SU-DHL-6 (cell line): ENCODE results near the gene HSD3B7.

ENCODE experiments used
- H2AFZ ChIP-seq: fragments of 200-600 bp; sonication (generic); 2 replicates; pipeline ENCODE4 v1.6.1; 2014; ENCODE audit warnings: low read depth, mild to moderate bottlenecking, moderate library complexity, mixed read lengths, antibody characterized with exemption, low read length; ENCODE audit not compliant: severe bottlenecking
- H3F3A ChIP-seq: fragments of 200-600 bp; shearing (Covaris generic); 2 replicates; pipeline ENCODE4 v1.6.0; 2016; ENCODE audit warnings: antibody characterized with exemption, mild to moderate bottlenecking; ENCODE audit not compliant: insufficient read depth
- H3K27ac ChIP-seq: fragments of 200-600 bp; sonication (generic); 2 replicates; pipeline ENCODE4 v1.5.1; 2016; ENCODE audit warnings: low read depth, mild to moderate bottlenecking, low read length, moderate library complexity, mixed read lengths
- H3K27me3 ChIP-seq: fragments of 200-600 bp; sonication (generic), shearing (Covaris generic); 2 replicates; pipeline ENCODE4 v1.6.0; 2014; ENCODE audit warnings: mild to moderate bottlenecking, low read length
- H3K36me3 ChIP-seq: fragments of 200-600 bp; sonication (generic); 2 replicates; pipeline ENCODE4 v1.6.1; 2014; ENCODE audit warnings: mild to moderate bottlenecking, low read length, mixed read lengths
- H3K4me2 ChIP-seq: fragments of 300-600, 200-600 bp; shearing (Covaris generic), sonication (generic); 2 replicates; pipeline ENCODE4 v1.6.0; 2014; ENCODE audit warnings: low read length, low read depth, mild to moderate bottlenecking; ENCODE audit not compliant: poor library complexity, severe bottlenecking
- H3K4me3 ChIP-seq: fragments of 200-600 bp; sonication (generic); 2 replicates; pipeline ENCODE4 v1.5.1; 2014; ENCODE audit warnings: antibody characterized with exemption, low read length, mild to moderate bottlenecking, mixed read lengths; ENCODE audit not compliant: insufficient read depth, poor library complexity, severe bottlenecking
- H3K79me2 ChIP-seq: fragments of 200-600 bp; sonication (generic); 2 replicates; pipeline ENCODE4 v1.6.1; 2014; ENCODE audit warnings: mild to moderate bottlenecking, low read length, moderate library complexity; ENCODE audit not compliant: insufficient read depth
- H3K9ac ChIP-seq: fragments of 200-600 bp; sonication (generic); 2 replicates; pipeline ENCODE4 v1.7.0; 2014; ENCODE audit warnings: mild to moderate bottlenecking, low read length
- H3K9me2 ChIP-seq: fragments of 200-600 bp; sonication (generic); replicated peaks from 2 replicates; pipeline ENCODE4 v1.6.1; 2014; ENCODE audit warnings: low read length; ENCODE audit not compliant: insufficient read depth
- H3K9me3 ChIP-seq: fragments of 200-600 bp; sonication (generic); 2 replicates; pipeline ENCODE4 v1.6.1; 2014; ENCODE audit warnings: low read length, mixed read lengths; ENCODE audit not compliant: insufficient read depth
- H4K20me1 ChIP-seq: fragments of 200-600 bp; sonication (generic); 2 replicates; pipeline ENCODE4 v1.6.1; 2014; ENCODE audit warnings: low read depth, mild to moderate bottlenecking, antibody characterized with exemption, low read length, moderate library complexity, mixed read lengths
- EZH2phosphoT487 ChIP-seq: fragments of 200-600 bp; sonication (generic), shearing (Covaris generic); conservative IDR thresholded peaks from 2 replicates; pipeline ENCODE4 v1.6.1; 2018; ENCODE audit warnings: mild to moderate bottlenecking, antibody characterized with exemption, low read length, moderate library complexity, mixed read lengths
- TF ChIP-seq, protein P1 (sequence below): fragments of 200-600 bp; sonication (generic); IDR thresholded peaks from one replicate; pipeline ENCODE4 v1.5.1; 2017; ENCODE audit warnings: antibody characterized with exemption, mild to moderate bottlenecking, low read length, moderate library complexity; ENCODE audit not compliant: insufficient read depth, poor library complexity, severe bottlenecking

The HSD3B7 gene

DNA sequence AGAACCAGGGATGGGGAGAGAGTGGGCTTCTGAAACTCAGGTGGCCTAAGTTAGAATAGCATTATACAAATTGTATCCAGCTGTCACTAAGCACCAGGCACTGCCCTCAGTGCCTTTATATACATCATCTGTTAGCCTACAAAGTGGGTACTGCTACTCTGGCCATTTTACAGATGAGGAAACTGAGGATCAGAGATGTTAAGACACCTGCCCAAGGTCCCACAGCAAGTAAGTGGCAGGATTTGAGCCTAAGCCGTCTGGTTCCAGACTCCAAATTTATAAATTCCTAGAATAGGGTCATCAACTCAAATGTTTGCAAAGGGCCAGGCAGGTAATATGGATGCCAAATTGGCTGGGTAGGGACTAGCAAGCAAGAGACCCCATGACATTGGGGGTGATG, 33.8 kb upstream of the HSD3B7 start:
- H2AFZ ChIP-seq, result no peak overlapping the region
- no peaks in the 10 kb centered on the region for H3K36me3 ChIP-seq
- no peaks in the 10 kb centered on the region for H3K9me3 ChIP-seq
- no peak overlapping the region for H3K27ac ChIP-seq
- H3K4me2 ChIP-seq, result no peak overlapping the region
- no peaks in the 10 kb centered on the region for H3K9me2 ChIP-seq
- no peak for TF ChIP-seq EZH2phosphoT487
- TF ChIP-seq, protein P1, sequence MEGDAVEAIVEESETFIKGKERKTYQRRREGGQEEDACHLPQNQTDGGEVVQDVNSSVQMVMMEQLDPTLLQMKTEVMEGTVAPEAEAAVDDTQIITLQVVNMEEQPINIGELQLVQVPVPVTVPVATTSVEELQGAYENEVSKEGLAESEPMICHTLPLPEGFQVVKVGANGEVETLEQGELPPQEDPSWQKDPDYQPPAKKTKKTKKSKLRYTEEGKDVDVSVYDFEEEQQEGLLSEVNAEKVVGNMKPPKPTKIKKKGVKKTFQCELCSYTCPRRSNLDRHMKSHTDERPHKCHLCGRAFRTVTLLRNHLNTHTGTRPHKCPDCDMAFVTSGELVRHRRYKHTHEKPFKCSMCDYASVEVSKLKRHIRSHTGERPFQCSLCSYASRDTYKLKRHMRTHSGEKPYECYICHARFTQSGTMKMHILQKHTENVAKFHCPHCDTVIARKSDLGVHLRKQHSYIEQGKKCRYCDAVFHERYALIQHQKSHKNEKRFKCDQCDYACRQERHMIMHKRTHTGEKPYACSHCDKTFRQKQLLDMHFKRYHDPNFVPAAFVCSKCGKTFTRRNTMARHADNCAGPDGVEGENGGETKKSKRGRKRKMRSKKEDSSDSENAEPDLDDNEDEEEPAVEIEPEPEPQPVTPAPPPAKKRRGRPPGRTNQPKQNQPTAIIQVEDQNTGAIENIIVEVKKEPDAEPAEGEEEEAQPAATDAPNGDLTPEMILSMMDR, result no peak
- no peaks in the 10 kb centered on the region for H3K27me3 ChIP-seq
- peaks cover 4% of the 10 kb centered on the region; the same call in 1 of the 2 replicates for H3F3A ChIP-seq
- H3K9ac ChIP-seq, result no peak overlapping the region
- H3K79me2 ChIP-seq, result 0 out of 2 replicates have a peak, but pooled peaks cover 3% of the 10 kb centered on the region
- H3K4me3 ChIP-seq, result no peak overlapping the region
- H4K20me1 ChIP-seq, result no peaks in the 10 kb centered on the region

DNA sequence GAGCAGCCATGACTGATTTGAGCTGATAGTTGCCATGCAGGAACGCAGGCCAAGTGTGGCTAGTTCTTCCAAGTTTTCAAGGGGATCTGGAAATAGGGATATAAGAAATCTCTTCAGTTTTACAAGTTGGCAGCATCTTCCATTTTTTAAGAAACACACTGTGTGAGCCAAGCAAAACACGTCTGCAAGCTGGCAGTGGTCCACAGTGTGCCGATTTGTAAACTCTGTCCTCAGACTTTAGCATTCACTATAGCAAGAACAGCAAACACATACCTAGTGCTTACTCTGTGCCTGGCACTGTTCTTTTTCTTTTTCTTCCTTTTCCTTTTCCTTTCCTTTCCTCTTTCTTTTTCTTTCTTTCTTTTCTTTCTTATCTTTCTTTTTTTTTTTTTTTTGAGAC, 33.3 kb upstream of the HSD3B7 start:
- Histone ChIP-seq H2AFZ (no peak overlapping the region), H3K9me2 (no peaks in the 10 kb centered on the region), H3K4me3 (no peak overlapping the region), H3K4me2 (no peak overlapping the region), H3K27me3 (no peaks in the 10 kb centered on the region), H3K9me3 (no peaks in the 10 kb centered on the region), H3K79me2 (0 out of 2 replicates have a peak, but pooled peaks cover 3% of the 10 kb centered on the region), H4K20me1 (no peaks in the 10 kb centered on the region), H3F3A (peaks cover 4% of the 10 kb centered on the region; the same call in 1 of the 2 replicates), H3K36me3 (no peaks in the 10 kb centered on the region), H3K27ac (no peak overlapping the region), H3K9ac (no peak overlapping the region)
- TF ChIP-seq EZH2phosphoT487, result no peak
- TF ChIP-seq, protein P1, result no peak

DNA sequence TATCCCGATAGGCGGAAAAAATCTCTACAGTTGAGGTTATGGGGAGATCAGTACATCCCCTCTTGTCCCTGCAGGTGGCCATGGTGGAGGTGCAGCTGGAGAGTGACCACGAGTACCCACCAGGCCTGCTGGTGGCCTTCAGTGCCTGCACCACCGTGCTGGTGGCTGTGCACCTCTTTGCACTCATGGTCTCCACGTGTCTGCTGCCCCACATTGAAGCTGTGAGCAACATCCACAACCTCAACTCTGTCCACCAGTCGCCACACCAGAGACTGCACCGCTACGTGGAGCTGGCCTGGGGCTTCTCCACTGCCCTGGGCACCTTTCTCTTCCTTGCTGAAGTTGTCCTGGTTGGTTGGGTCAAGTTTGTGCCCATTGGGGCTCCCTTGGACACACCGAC, 31.9 kb upstream of the HSD3B7 start:
- H3K9me2 ChIP-seq, result no peaks in the 10 kb centered on the region
- no peak overlapping the region for H3K4me3 ChIP-seq
- no peak for TF ChIP-seq EZH2phosphoT487
- TF ChIP-seq, protein P1, result no peak
- H3K27ac ChIP-seq, result no peak overlapping the region
- H3K36me3 ChIP-seq, result no peaks in the 10 kb centered on the region
- H2AFZ ChIP-seq, result no peak overlapping the region
- H3K9me3 ChIP-seq, result no peaks in the 10 kb centered on the region
- H3K79me2 ChIP-seq, result 0 out of 2 replicates have a peak, but pooled peaks cover 3% of the 10 kb centered on the region
- no peak overlapping the region for H3K9ac ChIP-seq
- no peak overlapping the region for H3K4me2 ChIP-seq
- H3K27me3 ChIP-seq, result no peaks in the 10 kb centered on the region
- H3F3A ChIP-seq, result peaks cover 4% of the 10 kb centered on the region; the same call in 1 of the 2 replicates
- H4K20me1 ChIP-seq, result no peaks in the 10 kb centered on the region
